GM19468 (cell line): ENCODE data around the gene TTLL11.

Experiments
- ATAC-seq: cut with Tn5 transposase; IDR thresholded peaks from one replicate; pipeline ENCODE4 v1.9.1; 2021; ENCODE audit warnings: mild to moderate bottlenecking, moderate library complexity, moderate number of reproducible peaks; ENCODE audit not compliant: unreplicated experiment; ENCODE audit errors: extremely low read depth

The TTLL11 gene

DNA sequence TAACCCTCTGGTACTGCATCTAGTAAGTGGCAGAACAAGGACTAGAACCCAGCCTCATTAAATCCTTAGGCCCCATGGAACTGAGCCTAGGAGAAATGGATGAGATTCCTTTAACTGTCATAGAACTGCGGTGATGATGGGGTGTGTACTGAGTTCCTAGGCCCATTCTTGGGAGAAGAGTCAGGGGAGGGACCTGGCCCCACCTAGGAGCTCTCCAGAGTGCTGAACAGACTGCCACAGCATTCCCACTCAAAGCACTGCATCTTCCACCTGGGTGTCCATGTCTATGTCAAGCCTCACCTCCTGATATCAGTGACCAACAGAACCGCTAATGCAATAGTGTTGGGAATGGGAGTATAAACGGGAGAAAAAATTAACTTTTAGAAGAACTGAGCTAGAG is 36.6 kb downstream of the TTLL11 start:
- ATAC-seq: no peak

DNA sequence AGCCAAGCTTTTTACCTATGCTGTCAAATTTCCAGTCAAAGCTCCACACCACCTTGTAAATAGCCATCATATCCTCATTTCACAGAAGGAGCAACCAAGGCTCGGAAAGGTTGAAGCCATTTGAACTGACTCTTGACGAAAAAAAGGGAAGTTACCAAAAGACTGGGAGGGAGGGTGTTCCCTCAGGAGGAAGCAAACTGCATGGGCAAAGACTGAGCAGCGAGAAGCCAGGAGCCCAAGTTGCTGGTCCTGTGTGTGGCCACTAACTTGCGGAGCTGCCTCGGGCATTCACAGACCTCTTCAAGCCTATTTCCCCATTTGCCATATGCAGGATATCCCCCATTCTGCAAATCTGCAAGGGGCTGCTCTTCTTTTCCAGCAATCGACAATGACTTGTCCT is 37.4 kb downstream of the TTLL11 start:
- no peak for ATAC-seq

DNA sequence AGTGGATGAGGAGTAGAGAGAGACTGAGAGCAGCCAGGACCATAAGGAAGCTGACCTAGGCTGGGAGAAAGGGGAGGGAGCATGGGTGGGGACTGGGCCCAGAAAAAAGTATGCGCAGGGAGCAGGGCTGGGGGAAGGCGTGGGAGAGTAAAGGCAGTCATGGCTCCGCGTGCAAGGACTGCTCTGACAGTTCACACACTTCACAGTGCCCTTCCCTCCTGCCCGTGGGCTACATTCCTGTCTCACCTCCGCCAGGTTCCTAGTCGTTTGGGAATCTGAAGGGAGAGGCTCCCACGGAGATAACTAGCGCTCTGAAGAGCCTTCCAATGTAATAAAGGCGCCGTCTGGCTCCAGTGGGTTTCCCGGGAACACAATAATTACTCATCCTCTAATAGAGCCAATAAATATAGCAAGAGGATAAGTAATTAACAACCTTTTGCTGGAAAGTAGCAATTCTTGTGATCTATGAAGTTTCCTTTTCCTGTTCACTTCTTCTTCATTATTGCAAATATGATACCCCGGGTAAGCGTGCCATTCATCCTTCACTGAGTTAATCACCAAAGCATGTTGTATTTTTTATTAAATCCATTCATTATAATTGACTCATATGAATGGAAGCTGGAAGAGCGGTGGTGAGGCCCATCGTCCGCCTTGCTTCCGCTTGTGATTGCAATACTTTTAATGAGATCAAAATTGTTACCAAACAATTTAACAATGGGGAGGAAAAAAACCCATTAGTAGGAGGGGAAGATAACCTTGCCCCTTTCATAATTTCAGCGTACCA is 39.3 kb downstream of the TTLL11 start:
- no peak for ATAC-seq

DNA sequence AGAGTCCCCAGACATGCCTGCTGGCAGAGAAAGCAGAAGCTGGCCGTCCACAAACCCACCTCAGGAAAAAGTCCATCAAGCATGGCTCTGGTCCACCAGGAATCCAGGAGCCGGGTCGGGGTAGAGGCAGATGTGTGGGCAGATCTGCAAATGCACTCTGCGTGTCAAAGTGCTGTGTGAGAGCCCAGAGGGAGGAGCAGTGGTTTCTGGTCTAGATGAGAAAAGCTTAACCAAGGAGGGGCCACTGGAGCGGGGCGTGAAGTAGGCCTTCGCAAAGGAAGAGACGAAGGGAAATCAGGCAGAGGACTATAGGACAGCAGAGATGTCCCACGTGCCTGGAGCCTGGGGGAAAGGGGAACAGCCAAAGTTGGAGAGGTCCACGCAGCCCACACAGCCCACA is 40.0 kb downstream of the TTLL11 start:
- no peak for ATAC-seq

DNA sequence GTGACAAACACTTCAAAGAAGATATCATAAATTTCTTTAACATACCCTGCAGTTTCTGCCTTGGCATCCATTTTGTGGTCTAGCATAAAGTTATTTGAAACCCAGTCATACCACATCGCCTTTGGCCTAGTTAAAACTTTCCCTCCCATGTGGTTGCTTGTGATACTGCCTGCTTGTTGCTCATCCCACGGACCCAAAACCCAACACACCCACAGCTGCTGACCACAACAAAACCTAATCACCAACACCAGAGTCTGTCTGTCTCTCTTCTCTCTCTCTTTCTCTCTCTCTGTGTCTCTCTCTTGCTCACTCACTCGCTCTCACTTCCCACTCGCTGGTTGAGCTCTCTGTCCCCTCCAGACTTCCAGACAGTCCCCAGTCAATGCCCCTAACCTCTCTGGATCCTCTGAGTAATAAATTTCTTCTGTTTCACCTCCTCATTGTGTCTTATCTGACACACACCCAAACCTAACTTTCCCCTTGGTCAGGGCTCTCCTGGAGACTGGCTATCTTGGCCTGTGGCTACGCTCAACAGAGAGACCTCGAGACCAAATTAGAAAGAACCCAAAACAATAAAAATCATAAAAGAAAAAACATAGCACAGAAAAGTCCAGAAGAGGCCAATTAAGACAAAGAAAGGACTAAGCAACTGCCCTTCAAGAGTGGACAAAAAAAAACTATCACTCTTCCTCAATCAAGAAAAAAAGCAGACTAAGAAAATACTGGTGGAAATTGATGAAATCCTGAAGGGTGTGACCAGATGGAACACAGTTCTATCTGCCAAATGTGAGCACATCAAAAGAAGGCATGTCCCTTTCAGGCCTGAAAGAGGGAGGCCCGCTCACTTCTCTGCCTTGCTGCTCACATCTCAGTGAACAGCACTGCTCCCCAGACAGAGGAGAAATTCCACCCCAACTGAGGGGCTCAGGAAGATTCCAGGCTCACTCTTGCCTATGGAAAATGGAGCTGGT is 41.5 kb downstream of the TTLL11 start:
- no peak for ATAC-seq

DNA sequence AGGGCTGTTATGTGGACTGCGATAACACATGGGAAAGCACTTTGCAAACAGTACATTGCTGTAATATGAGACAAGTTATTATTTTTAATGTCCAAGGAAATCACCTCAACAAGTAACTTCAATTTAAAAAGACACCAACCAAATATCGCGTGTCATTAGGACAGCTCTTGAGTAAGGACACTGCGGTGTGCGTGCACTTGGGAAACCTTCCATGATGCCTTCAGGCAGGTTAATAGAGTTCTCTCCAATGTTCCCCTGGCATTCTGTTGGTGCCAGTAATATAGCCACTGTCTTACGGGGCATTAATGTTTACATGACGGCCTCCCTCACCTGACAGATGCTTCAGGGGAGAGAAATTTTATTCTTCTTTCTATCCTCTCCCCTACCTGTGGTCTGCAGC is 42.9 kb downstream of the TTLL11 start:
- ATAC-seq: no peak

DNA sequence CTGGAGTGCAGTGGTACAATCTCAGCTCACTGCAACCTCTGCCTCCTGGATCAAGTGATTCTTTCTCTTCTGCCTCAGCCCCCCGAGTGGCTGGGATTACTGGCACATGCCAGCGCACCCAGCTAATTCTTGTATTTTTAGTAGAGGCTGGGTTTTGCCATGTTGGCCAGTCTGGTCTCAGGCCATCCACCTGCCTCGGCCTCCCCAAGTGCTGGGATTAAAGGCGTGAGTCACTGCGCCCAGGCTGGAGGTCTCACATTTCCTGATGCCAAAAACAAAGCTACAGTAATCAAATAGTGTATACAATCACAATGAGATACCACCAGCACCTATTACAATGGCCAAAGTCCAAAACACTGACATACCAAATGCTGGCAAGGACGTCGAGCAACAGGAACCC is 51.1 kb downstream of the TTLL11 start:
- no peak for ATAC-seq

DNA sequence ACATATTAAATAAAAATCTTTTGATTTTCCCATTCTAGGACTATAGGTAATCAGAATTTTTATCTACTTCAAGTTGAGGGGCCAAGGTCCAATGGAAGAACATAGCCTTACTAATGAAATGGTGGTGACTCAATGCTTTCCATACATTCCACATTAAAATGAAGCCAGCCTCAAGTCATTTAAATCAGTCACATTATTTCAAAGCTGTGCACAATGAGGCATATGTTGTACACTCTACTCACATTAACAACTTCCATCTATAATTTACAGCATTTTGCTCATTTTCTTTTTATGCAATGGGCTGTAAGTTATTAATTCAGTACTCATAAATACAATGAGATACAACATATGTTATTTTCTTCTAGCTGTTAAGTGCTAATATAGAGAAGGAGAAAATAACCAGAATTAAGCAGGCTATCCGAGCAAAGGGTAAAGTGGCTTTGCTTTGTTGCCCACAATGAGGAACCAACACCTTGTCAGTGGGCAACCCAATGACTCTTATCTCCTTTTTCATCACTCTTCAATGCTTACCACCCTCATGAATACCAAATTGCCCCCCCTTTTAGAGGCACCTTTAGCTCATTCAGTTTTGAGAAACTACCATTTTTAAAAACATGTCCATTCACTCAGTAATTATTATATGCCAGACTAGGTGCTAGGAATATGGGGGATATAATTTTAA is 52.4 kb downstream of the TTLL11 start:
- ATAC-seq: no peak

DNA sequence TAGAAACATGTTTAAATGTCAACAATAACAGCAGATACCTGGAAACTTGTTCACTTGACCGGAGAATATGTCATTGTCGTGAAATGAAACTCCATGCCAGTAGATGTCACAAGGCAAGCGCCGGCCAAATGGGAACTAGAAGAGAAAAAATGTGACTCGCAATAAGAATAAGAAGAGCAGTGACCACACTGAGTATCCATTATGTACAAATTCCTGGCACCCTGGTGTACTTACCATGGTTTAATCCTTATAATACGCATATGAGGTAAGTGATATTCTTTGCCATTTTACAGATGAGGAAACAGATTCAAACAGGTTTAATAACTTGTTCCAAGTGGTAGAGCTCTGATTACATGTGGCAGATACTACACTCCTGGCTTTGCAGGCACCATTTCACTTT is 53.9 kb downstream of the TTLL11 start:
- no peak for ATAC-seq

DNA sequence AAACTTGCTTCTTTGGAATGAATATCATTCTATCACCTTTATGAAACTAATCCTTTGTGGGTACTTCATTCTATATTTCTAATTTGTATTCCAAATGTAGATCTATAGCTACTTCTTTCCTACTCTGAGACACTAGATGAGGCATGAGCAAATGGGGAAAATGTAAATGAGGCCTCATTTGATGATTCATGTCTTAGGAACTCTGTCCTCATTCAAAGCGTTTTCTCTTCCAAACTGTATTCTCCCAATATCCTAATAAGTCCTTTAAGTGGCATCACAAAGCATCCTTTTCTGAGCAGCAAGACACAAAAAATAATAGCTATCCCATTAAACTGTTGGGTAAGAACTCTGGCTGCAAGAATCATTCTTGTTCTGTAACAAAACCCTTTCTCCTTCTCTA is 56.1 kb downstream of the TTLL11 start:
- no peak for ATAC-seq

DNA sequence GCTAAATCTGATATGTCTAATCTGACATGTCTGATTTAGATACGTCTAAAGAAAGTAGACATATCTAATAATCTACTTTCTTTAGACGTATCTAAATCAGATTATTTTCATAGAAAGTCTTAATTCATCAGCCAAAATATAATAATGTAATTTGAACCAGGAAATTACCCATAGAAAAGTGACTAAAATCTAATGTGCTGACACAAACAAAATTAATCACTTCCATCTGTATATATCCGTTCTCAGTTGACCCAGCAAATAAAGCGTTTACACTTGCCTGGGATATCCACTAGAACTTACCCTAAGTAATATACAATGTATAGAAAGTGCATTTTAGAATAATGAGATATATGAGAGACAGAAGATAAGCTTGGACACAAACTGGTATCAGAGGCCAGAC is 56.7 kb downstream of the TTLL11 start:
- no peak for ATAC-seq

DNA sequence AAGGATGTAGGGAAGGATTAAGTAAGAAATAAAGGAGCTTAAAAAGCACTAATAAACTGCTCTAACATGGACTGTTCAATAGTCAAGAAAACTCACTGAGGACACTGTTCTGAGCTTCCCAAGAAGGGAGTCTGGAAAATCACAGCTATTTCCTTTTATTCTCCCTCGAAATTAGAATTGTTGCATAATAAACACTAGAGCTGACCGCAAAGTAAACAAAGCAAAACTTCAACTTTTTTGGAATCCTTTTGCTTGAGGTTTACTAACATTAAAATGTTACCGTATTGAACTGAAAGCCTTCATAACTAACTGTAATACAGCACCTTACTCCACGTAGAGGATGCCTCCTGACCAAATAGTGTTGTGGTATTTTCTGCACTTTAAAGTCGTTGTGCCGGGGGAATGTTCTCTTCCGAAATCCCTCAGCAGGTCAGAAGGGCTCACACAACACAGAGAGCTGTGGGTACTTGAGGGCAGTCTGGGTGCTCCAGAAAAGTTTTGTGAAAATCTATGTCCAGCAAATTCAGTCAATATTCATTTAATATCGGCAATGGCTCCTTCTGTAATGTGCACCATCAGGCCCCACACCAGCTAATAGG is 59.2 kb downstream of the TTLL11 start:
- no peak for ATAC-seq

DNA sequence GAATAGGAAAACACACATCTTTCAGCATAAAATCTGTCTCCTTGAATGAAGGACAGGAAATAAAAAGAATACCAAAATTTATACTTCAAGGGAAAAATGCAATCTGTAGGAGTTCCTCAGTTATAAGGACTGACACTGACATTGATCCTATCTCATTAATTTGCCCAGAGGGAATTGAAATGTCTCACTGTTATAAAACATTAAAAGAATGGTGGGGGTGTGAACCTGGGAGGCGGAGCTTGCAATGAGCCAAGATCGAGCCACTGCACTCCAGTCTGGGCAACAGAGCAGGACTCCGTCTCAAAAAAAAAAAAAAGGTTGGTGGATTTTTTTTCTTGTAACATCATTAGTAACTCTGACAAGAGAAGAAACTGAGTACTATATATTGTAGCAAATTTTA is 60.8 kb downstream of the TTLL11 start:
- ATAC-seq: no peak

DNA sequence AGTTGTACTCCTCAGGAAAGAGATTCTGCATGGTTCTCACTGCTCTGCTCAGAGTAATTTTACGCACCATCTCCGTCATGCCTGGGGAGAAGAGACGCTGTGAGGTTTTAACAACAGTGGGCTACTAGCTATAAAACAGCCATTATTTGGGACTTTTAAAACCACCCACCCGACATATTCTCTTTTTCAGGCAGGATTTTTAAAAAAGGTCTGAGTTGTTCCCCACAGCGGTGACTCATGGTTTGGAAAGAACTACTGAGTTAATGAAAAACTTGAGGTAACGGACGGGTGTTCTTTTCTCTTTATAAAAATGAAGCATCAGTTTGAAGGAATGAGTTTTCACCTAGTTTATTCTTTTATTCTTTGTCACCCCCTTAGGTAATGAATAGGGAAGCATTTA is 61.3 kb downstream of the TTLL11 start:
- no peak for ATAC-seq

DNA sequence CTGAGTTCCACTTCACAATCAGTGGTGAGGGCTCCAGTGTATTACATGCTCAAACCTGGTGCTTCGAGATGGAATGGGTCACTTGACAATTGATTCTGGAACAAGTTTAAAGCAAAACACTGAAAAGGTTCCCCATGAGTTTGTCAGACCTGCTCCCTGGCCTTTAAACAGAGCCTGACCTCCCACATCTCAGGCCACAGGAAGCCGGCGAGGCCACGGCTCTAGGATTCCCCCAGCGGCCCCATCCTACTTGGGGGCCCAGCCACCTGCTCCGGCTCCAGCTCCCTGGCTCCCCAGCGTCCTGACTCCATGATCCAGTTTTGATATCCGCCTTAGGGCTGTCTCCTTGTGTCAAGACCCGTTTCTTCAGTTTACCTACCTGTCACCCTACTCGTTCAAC is 62.0 kb downstream of the TTLL11 start:
- ATAC-seq: no peak

DNA sequence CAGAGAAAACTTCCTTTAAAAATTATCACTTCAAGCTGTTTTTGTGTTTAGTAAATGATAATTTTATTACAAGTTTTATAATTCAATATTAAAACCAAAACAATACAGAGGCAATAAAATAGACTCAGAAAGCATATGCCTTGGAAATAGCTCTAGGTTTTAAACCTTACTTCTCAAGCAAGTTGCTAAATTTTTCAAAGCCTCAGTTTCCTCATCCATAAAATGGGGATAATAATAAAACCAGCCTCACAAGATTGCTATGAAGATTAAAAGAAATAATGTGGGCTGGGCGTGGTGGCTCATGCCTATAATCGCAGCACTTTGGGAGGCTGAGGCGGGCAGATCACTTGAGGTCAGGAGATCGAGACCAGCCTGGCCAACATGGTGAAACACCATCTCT is 62.8 kb downstream of the TTLL11 start:
- no peak for ATAC-seq

DNA sequence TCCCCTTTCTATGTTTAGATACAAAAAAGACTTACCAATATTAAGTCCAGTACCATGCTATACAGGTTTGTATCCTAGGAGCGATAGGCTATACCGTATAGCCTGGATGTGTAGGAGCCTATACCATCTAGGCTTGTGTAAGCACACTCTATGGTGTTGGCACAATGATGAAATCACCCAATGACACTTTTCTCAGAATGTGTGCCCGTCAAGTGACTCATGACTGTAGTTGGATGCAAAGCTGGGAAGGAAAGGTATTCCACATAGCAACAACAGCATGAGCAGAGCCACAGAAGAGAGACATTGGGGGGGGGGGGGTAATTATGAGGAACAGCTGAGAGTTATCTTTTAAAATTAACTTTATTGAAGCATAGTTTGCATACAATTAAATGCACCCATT is 63.2 kb downstream of the TTLL11 start:
- ATAC-seq: no peak

DNA sequence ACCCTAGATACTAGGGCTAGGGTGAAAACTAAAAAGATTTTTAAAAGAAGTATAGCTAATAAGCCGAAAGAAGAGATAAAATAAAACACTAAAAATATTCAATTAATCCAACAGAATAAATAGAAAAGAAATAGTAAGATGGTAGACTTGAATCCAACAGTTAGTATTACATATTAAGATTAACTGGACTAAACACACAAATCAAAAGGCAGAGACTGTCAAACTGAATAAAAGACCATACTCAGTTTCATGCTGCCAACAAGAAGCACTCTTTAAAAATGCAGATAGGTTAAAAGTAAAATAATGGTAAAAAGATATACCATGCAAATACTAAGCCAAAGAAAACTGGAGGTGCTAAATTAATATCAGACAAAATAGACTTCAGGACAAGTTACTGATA is 65.0 kb downstream of the TTLL11 start:
- ATAC-seq: no peak

DNA sequence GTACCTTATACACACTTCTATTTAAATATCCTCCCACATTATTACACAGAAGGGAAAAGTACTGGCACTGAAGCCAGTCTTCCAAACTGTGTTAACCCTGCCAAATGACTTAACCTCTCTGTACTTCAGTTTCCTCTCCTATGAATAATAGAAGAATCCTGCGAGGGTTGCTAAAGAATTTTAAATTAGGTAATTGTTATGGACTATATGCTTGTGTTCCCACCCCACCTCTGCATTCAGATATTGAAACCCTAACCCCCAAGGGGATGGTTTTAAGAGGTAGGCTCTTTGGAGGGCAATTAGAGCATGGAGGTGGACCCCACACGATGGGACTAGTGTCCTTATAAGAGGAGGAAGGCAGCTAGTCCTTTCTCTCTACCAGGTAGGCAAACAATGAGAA is 72.7 kb downstream of the TTLL11 start:
- ATAC-seq: no peak

DNA sequence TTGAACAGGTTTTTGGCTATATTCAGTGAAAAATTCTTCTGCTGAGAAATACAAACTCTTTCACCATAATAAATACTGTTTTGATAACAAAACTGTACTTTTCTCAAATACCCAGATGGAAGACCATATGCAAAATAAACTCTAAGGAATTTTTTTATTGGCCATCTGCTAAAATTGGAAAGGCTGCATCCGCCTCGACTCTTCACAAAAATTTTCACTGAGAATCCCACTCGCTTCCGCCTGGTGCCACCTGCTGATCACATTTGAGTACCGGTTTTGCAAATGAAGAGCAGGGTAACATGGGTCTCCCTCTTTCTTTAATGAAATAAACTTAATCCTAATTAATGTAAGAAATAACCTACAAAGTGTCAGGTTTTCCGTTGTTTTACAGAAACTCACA is 76.4 kb downstream of the TTLL11 start:
- ATAC-seq: no peak

DNA sequence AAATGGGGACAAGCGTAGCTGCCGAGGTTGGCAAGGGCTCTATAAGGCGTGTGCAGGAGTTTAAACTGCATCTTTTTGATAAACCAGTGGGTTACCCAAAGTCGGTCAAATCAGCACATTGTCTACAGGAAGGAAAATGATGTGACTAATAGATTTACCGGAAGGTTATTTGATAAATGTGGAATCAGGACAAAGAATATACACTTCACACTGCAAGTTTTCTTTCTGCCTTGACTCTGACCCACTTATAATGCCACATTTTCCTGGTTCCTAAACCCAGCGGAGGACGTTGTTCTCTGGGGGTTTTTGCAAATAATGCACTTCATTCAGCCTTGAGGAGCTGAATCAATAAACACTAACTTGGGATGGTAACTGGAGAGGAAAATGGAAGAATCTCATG is 76.8 kb downstream of the TTLL11 start:
- ATAC-seq: no peak
